GM12878 (cell line): ENCODE results near the gene TBC1D32. TPM values are rescaled to one million over a fixed set of nuclear protein-coding genes. Genes with fewer than 3 reads are reported as not detected.
A peak's percentile ranks its signal among the peaks of the same experiment; 100 is the strongest.
"Not testable (repeated sequence)": the region's sequence is repeated elsewhere in the genome, so short reads cannot be mapped to it uniquely, and the experiment has no call there.

ENCODE experiments used
- ATAC-seq: fragments of 200-7000 bp; cut with Tn5 transposase; 3 replicates; pipeline ENCODE4 v1.9.1; 2020; ENCODE audit warnings: mild to moderate bottlenecking, moderate library complexity
- BruUV-seq: library from RNA; stranded (reverse); fragments of 400-500 nt; replicated peaks from 2 replicates; lab custom pipeline; 2021; lab: Mats Ljungman, UMichigan
- CTCF ChIA-PET: fragments of 300-600 bp; sonication (Branson Sonifier 250); formaldehyde crosslinking; extraction: SDS; loops from one replicate; lab custom pipeline; 2021; ENCODE audit warnings: inconsistent platforms; lab: Yijun Ruan, JAX
- POLR2A ChIA-PET: fragments of 350-600 bp; formaldehyde crosslinking; extraction: SDS; loops from one replicate; lab custom pipeline; 2021; ENCODE audit warnings: inconsistent platforms; lab: Charles Lee
- RAD21 ChIA-PET: fragments of 300-600 bp; sonication (Branson Sonifier 250); formaldehyde crosslinking; loops from one replicate; lab custom pipeline; 2023; ENCODE audit warnings: antibody characterized with exemption; ENCODE audit not compliant: unreplicated experiment; lab: Charles Lee
- SMC1A ChIA-PET: fragments of 300-600 bp; sonication (Branson Sonifier 250); formaldehyde crosslinking; loops from one replicate; lab custom pipeline; 2023; ENCODE audit not compliant: unreplicated experiment, uncharacterized antibody; lab: Charles Lee
- DNase-seq: peaks from one replicate; pipeline ENCODE4 v3.0.0-alpha.2; 2011; ENCODE audit warnings: low read depth, low spot score
- FAIRE-seq: peaks from 3 replicates; lab custom pipeline; 2011; peaks lifted over from hg19 to GRCh38; lab: Jason Lieb, UNC
- H2AFZ ChIP-seq: 2 replicates; pipeline ENCODE4 v1.6.0; 2011; ENCODE audit warnings: low read depth, low read length, control low read depth; ENCODE audit not compliant: control insufficient read depth
- H3K27ac ChIP-seq: 2 replicates; pipeline ENCODE4 v1.5.1; 2011; ENCODE audit warnings: control low read depth; ENCODE audit not compliant: control insufficient read depth, insufficient read depth
- H3K27me3 ChIP-seq, 2 experiments: replicated peaks in 1 of 2; 2 replicates each; pipeline versions ENCODE4 v1.6.0 to v1.6.1; 2011; ENCODE audit warnings: low read length in 1 of 2; ENCODE audit not compliant: control insufficient read depth in 2 of 2, insufficient read depth in 2 of 2
- H3K36me3 ChIP-seq, 2 experiments: 2 replicates each; pipeline ENCODE4 v1.5.1; 2011; ENCODE audit warnings: low read length in 1 of 2; ENCODE audit not compliant: control insufficient read depth in 2 of 2, insufficient read depth in 2 of 2
- H3K4me1 ChIP-seq: 2 replicates; pipeline ENCODE4 v1.6.1; 2011; ENCODE audit warnings: mild to moderate bottlenecking, low read length, moderate library complexity, mixed read lengths; ENCODE audit not compliant: control insufficient read depth, insufficient read depth
- H3K4me2 ChIP-seq: 2 replicates; pipeline ENCODE4 v1.6.0; 2011; ENCODE audit warnings: control low read depth; ENCODE audit not compliant: control insufficient read depth, insufficient read depth
- H3K4me3 ChIP-seq: fragments of 200-600 bp; sonication (generic); 2 replicates; pipeline ENCODE4 v1.5.1; 2016
- H3K79me2 ChIP-seq: 2 replicates; pipeline ENCODE4 v1.6.0; 2011; ENCODE audit warnings: low read length; ENCODE audit not compliant: control insufficient read depth, insufficient read depth
- H3K9ac ChIP-seq: 2 replicates; pipeline ENCODE4 v1.8.0; 2011; ENCODE audit warnings: low read length, control low read depth, mixed read lengths; ENCODE audit not compliant: control insufficient read depth, insufficient read depth
- H3K9me3 ChIP-seq: replicated peaks from 3 replicates; pipeline ENCODE4 v1.5.1; 2011; ENCODE audit warnings: mild to moderate bottlenecking, low read length; ENCODE audit not compliant: control insufficient read depth, insufficient read depth
- H4K20me1 ChIP-seq: 2 replicates; pipeline ENCODE4 v1.6.0; 2011; ENCODE audit not compliant: control insufficient read depth, insufficient read depth
- BACH1 ChIP-seq: fragments of 450-650 bp; IDR thresholded peaks from 2 replicates; pipeline ENCODE4 v1.6.1; 2017; ENCODE audit warnings: mild to moderate bottlenecking, borderline replicate concordance
- CEBPZ ChIP-seq: fragments of 150-350 bp; IDR thresholded peaks from 2 replicates; pipeline ENCODE4 v1.6.1; 2016; ENCODE audit warnings: low read depth, low read length
- JUND ChIP-seq: IDR thresholded peaks from 2 replicates; pipeline ENCODE4 v1.6.1; 2012; ENCODE audit warnings: low read depth, mild to moderate bottlenecking, low read length, improper control_type of control experiment, moderate library complexity
- MYB ChIP-seq: fragments of 150-350 bp; IDR thresholded peaks from 2 replicates; pipeline ENCODE4 v1.6.1; 2014; ENCODE audit warnings: mild to moderate bottlenecking, low read depth, low read length, borderline replicate concordance
- MYC ChIP-seq: IDR thresholded peaks from 2 replicates; pipeline ENCODE4 v1.6.1; 2011; ENCODE audit warnings: mild to moderate bottlenecking, low read length, moderate library complexity, inconsistent platforms; ENCODE audit not compliant: insufficient read depth, insufficient replicate concordance, insufficient read length, severe bottlenecking
- NBN ChIP-seq: fragments of 450-650 bp; IDR thresholded peaks from 2 replicates; pipeline ENCODE4 v1.6.1; 2016
- PKNOX1 ChIP-seq: fragments of 450-650 bp; IDR thresholded peaks from 2 replicates; pipeline ENCODE4 v1.6.1; 2016; ENCODE audit warnings: mild to moderate bottlenecking
- RUNX3 ChIP-seq: IDR thresholded peaks from 2 replicates; pipeline ENCODE4 v1.6.1; 2012; ENCODE audit warnings: low read length, inconsistent platforms
- ZNF217 ChIP-seq: fragments of 450-650 bp; IDR thresholded peaks from 2 replicates; pipeline ENCODE4 v1.6.1; 2017; ENCODE audit warnings: antibody characterized with exemption, mild to moderate bottlenecking
- WGBS: methylation state at CpG from one replicate; pipeline ENCODE4 v1.1.6; 2016; ENCODE audit warnings: low lambda C conversion rate; ENCODE audit not compliant: insufficient replicate concordance, insufficient coverage; ENCODE audit errors: missing lambda C conversion rate; 5-methylcytosine and 5-hydroxymethylcytosine counted together
- in situ Hi-C: fragments of 300-500 bp; cut with MboI; formaldehyde crosslinking; loops from 9 replicates; pipeline ENCODE4 v1.14.3; 2018; ENCODE audit warnings: mixed read lengths
- intact Hi-C: fragments of 100-400 bp; cut with micrococcal nuclease; formaldehyde crosslinking; loops from one replicate; pipeline ENCODE4 v1.14.2; 2022; ENCODE audit not compliant: unreplicated experiment
- polyA plus RNA-seq, 11 experiments: library from polyadenylated mRNA; depleted of rRNA in 4 of 11; unstranded in 6 of 11; stranded (reverse) in 5 of 11; fragments of >200 nt; fragmentation: Nextera tagmentation in 4 of 11; fragmentation: Illumina TruSeq in 1 of 11; extraction: Ambion mirVana in 4 of 11; extraction: Trizol in 1 of 11; gene quantifications; 1 replicate in 1 of 11; 2 replicates in 10 of 11; pipeline versions ENCODE4 v1.2.1 to v1.2.3, GENCODE V29; 2011 to 2016; ENCODE audit warnings: inconsistent platforms in 2 of 11, missing spikeins in 2 of 11, low read depth in 1 of 11
- total RNA-seq, 4 experiments: library from RNA; depleted of rRNA in 3 of 4; stranded (reverse); fragments of >200 nt in 3 of 4; fragmentation: Illumina TruSeq in 1 of 4; extraction: Trizol in 1 of 4; gene quantifications; 2 replicates each; pipeline versions ENCODE4 v1.2.1 to v1.2.3, GENCODE V29; 2013 to 2021
- TF ChIP-seq, protein P1 (sequence below): fragments of 450-650 bp; IDR thresholded peaks from 2 replicates; pipeline ENCODE4 v1.6.1; 2017; ENCODE audit warnings: mild to moderate bottlenecking

The TBC1D32 gene
- total and polyA plus RNA-seq, 10 of the 15 experiments (the other 5 are each of a cell fraction or from before 2014, with no cell fraction given), result 2.2 to 10.2 (median 4.1) TPM

DNA sequence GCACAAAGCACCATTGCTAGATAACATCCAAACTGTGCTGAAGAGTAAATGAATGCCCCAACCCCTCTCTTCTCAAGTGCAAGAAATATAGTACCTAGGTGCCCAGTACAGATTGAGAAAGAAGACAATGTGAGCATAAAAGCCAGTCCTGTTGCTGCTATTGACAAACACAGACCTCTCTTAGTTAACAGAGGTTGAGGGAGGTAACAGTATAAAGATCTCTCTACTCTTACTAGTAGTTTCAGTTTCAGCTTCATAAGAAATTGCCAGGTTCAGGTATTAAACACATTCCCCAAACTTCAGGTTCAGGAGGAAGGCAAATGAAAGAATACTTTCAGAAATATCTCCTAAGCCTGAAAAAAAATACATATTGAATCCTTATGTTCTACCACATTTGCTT lies 31.4 kb downstream of the TBC1D32 start:
- FAIRE-seq (peak; percentile 31), DNase-seq (no peak)
- no peak overlapping the region for H3K9ac ChIP-seq
- POLR2A ChIA-PET, result no interaction called here
- no peaks in the 10 kb centered on the region for H3K27me3 ChIP-seq
- no peak overlapping the region; the same call in 1 of the 2 replicates for H2AFZ ChIP-seq
- H3K9me3 ChIP-seq, result no peaks in the 10 kb centered on the region
- no peaks in the 10 kb centered on the region for H3K4me1 ChIP-seq
- no peaks in the 10 kb centered on the region for H4K20me1 ChIP-seq
- SMC1A ChIA-PET, result interaction anchor here (1.3 to 4.5 kb wide), 4 partner anchors 7 to 253 kb away, joined by 3 to 22 read pairs (median 12); no protein-coding TSS in a partner anchor
- no TSS peak for BruUV-seq
- H3K4me2 ChIP-seq, result no peak overlapping the region
- intact Hi-C loops, result loop anchor here (10.0 kb wide), 1 partner anchor 528 kb away; no protein-coding TSS in a partner anchor
- RAD21 ChIA-PET, result interaction anchor here (5.2 kb wide), 1 partner anchor 247 kb away, joined by 49 read pairs; no protein-coding TSS in a partner anchor
- H3K27ac ChIP-seq, result no peak overlapping the region
- no peak for TF ChIP-seq PKNOX1
- no peak for TF ChIP-seq ZNF217
- TF ChIP-seq, protein P1, sequence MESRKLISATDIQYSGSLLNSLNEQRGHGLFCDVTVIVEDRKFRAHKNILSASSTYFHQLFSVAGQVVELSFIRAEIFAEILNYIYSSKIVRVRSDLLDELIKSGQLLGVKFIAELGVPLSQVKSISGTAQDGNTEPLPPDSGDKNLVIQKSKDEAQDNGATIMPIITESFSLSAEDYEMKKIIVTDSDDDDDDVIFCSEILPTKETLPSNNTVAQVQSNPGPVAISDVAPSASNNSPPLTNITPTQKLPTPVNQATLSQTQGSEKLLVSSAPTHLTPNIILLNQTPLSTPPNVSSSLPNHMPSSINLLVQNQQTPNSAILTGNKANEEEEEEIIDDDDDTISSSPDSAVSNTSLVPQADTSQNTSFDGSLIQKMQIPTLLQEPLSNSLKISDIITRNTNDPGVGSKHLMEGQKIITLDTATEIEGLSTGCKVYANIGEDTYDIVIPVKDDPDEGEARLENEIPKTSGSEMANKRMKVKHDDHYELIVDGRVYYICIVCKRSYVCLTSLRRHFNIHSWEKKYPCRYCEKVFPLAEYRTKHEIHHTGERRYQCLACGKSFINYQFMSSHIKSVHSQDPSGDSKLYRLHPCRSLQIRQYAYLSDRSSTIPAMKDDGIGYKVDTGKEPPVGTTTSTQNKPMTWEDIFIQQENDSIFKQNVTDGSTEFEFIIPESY, result no peak
- TF ChIP-seq NBN, result no peak
- no peak for TF ChIP-seq BACH1
- no peak for TF ChIP-seq RUNX3
- no peak for TF ChIP-seq CEBPZ
- no peak for TF ChIP-seq MYC
- TF ChIP-seq JUND, result no peak
- TF ChIP-seq MYB, result no peak
- TF ChIP-seq, all 136 proteins: peak for 0
- ATAC-seq, result peak; percentile 68
- in situ Hi-C loops, result no loop called here
- no peaks in the 10 kb centered on the region for H3K36me3 ChIP-seq
- CTCF ChIA-PET, result interaction anchor here (1.0 to 6.4 kb wide), 6 partner anchors 11 to 251 kb away, joined by 3 to 87 read pairs (median 3); no protein-coding TSS in a partner anchor
- no peaks in the 10 kb centered on the region for H3K79me2 ChIP-seq
- H3K4me3 ChIP-seq, result no peak overlapping the region

DNA sequence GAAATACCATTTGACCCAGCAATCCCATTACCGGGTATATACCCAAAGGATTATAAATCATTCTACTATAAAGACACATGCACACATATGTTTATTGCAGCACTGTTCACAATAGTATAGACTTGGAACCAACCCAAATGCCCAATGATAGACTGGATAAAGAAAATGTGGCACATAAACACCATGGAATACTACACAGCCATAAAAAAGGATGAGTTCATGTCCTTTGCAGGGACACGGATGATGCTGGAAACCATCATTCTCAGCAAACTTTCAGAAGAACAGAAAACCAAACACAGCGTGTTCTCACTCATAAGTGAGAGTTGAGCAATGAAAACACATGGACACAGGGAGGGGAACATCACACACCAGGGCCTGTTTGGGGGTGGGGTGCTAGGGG lies 33.1 kb downstream of the TBC1D32 start:
- in situ Hi-C loops, H2AFZ ChIP-seq, RAD21 ChIA-PET, H3K27me3 ChIP-seq, H3K4me2 ChIP-seq, H3K36me3 ChIP-seq, ATAC-seq, H4K20me1 ChIP-seq, POLR2A ChIA-PET, H3K9me3 ChIP-seq, DNase-seq, H3K9ac ChIP-seq, FAIRE-seq, H3K4me1 ChIP-seq, H3K79me2 ChIP-seq, BruUV-seq, H3K27ac ChIP-seq, H3K4me3 ChIP-seq: not testable (repeated sequence)
- ChIA-PET SMC1A (interaction anchor here (0.7 to 4.2 kb wide), 2 partner anchors 14 to 244 kb away, joined by 3 to 21 read pairs; no protein-coding TSS in a partner anchor), CTCF (interaction anchor here (1.0 to 1.4 kb wide), 2 partner anchors 9 to 14 kb away, joined by 3 read pairs; no protein-coding TSS in a partner anchor)
- WGBS, result 88% methylated on average over 3 of the region's 3 CpGs
- intact Hi-C loops, result loop anchor here (10.0 kb wide), 1 partner anchor 526 kb away; no protein-coding TSS in a partner anchor
